Immature natural killer cell (primary cell): ENCODE measurements around the gene MPPED1. TPM values are rescaled to one million over a fixed set of nuclear protein-coding genes. Genes with fewer than 3 reads are reported as not detected.

Source experiments
- DNase-seq, 3 donors: peaks; one replicate each; pipeline ENCODE4 v3.0.0; 2022; ENCODE audit warnings: mixed read lengths in 1 of 3
- H3K27ac Mint-ChIP-seq, 6 donors: one replicate each; pipeline ENCODE4 v1.8.0; 2020; ENCODE audit warnings: mixed read lengths in 6 of 6, mild to moderate bottlenecking in 5 of 6, inconsistent platforms in 4 of 6, moderate library complexity in 3 of 6
- H3K27me3 Mint-ChIP-seq, 3 donors: one replicate each; pipeline ENCODE4 v1.8.0; 2020 to 2021; ENCODE audit warnings: low read depth in 3 of 3, mild to moderate bottlenecking in 3 of 3, mixed read lengths in 3 of 3, moderate library complexity in 3 of 3, inconsistent platforms in 1 of 3
- H3K36me3 Mint-ChIP-seq, 3 donors: one replicate each; pipeline ENCODE4 v1.8.0; 2020; ENCODE audit warnings: mixed read lengths in 3 of 3, inconsistent platforms in 2 of 3, mild to moderate bottlenecking in 2 of 3
- H3K4me1 Mint-ChIP-seq, 2 donors: one replicate each; pipeline ENCODE4 v1.8.0; 2020; ENCODE audit warnings: inconsistent platforms in 2 of 2, mild to moderate bottlenecking in 2 of 2, mixed read lengths in 2 of 2, moderate library complexity in 1 of 2
- H3K4me3 Mint-ChIP-seq, 5 donors: one replicate each; pipeline ENCODE4 v1.8.0; 2020; ENCODE audit warnings: mild to moderate bottlenecking in 5 of 5, mixed read lengths in 5 of 5, inconsistent platforms in 3 of 5, moderate library complexity in 3 of 5
- H3K9me3 Mint-ChIP-seq, 6 donors: one replicate each; pipeline ENCODE4 v1.8.0; 2020; ENCODE audit warnings: mild to moderate bottlenecking in 6 of 6, mixed read lengths in 6 of 6, inconsistent platforms in 4 of 6, moderate library complexity in 3 of 6
- polyA plus RNA-seq, 3 donors: library from polyadenylated mRNA; unstranded; fragments of 300-500 nt; fragmentation: Illumina TruSeq; gene quantifications; one replicate each; pipeline ENCODE4 v1.2.3, GENCODE V29; 2021

Gene MPPED1
- polyA plus RNA-seq, 3 donors from 2014 or later = not detected

- no peak overlapping the region for H3K27ac Mint-ChIP-seq
- H3K4me1 Mint-ChIP-seq = no peaks in the 10 kb centered on the region
- DNase-seq = no peak
- H3K27me3 Mint-ChIP-seq = peaks cover 0 to 5% (median 3%) of the 10 kb centered on the region in 3 donors
- H3K36me3 Mint-ChIP-seq = no peaks in the 10 kb centered on the region
- no peak overlapping the region for H3K4me3 Mint-ChIP-seq
- H3K9me3 Mint-ChIP-seq = no peaks in the 10 kb centered on the region
These were observed 125.3 kb downstream of the MPPED1 start for GRCh38 chr22:43537019-43537585.

GRCh38 chr22:43539572-43540528, 128.0 kb downstream of the MPPED1 start:
- Mint-ChIP-seq H3K9me3 (no peaks in the 10 kb centered on the region), H3K27ac (no peak overlapping the region), H3K27me3 (peaks cover 0 to 5% (median 4%) of the 10 kb centered on the region in 3 donors), H3K4me1 (no peaks in the 10 kb centered on the region), H3K4me3 (no peak overlapping the region), H3K36me3 (no peaks in the 10 kb centered on the region)
- DNase-seq = no peak

- Mint-ChIP-seq H3K27ac (no peak overlapping the region), H3K9me3 (no peaks in the 10 kb centered on the region), H3K4me3 (no peak overlapping the region), H3K27me3 (peaks cover under 1 to 5% (median 4%) of the 10 kb centered on the region in 3 donors), H3K4me1 (no peaks in the 10 kb centered on the region), H3K36me3 (no peaks in the 10 kb centered on the region)
- DNase-seq = no peak
These were observed 128.7 kb downstream of the MPPED1 start for GRCh38 chr22:43540529-43540923.

- no peak for DNase-seq
- H3K27ac Mint-ChIP-seq = no peak overlapping the region
- H3K4me3 Mint-ChIP-seq = no peak overlapping the region
These were observed 129.2 kb downstream of the MPPED1 start for GRCh38 chr22:43541022-43541421.

GRCh38 chr22:43541462-43542407, 129.9 kb downstream of the MPPED1 start:
- no peak overlapping the region for H3K27ac Mint-ChIP-seq
- DNase-seq = no peak
- H3K9me3 Mint-ChIP-seq = no peaks in the 10 kb centered on the region
- H3K4me3 Mint-ChIP-seq = no peak overlapping the region
- peaks cover 2 to 5% (median 4%) of the 10 kb centered on the region in 3 donors for H3K27me3 Mint-ChIP-seq
- no peaks in the 10 kb centered on the region for H3K36me3 Mint-ChIP-seq
- H3K4me1 Mint-ChIP-seq = no peaks in the 10 kb centered on the region

More at GRCh38 chr22:43541022-43541421, 129.2 kb downstream of the MPPED1 start:
- no peaks in the 10 kb centered on the region for H3K4me1 Mint-ChIP-seq
- H3K36me3 Mint-ChIP-seq = no peaks in the 10 kb centered on the region
- no peaks in the 10 kb centered on the region for H3K9me3 Mint-ChIP-seq
- peaks cover 2 to 5% (median 4%) of the 10 kb centered on the region in 3 donors for H3K27me3 Mint-ChIP-seq

GRCh38 chr22:43542681-43543521, 131.1 kb downstream of the MPPED1 start:
- no peak overlapping the region for H3K4me3 Mint-ChIP-seq
- peaks cover 2 to 5% (median 4%) of the 10 kb centered on the region in 3 donors for H3K27me3 Mint-ChIP-seq
- no peaks in the 10 kb centered on the region for H3K4me1 Mint-ChIP-seq
- no peaks in the 10 kb centered on the region for H3K9me3 Mint-ChIP-seq
- DNase-seq = no peak
- no peak overlapping the region for H3K27ac Mint-ChIP-seq
- no peaks in the 10 kb centered on the region for H3K36me3 Mint-ChIP-seq

- H3K4me1 Mint-ChIP-seq = no peaks in the 10 kb centered on the region
- H3K4me3 Mint-ChIP-seq = no peak overlapping the region
- no peaks in the 10 kb centered on the region for H3K36me3 Mint-ChIP-seq
- H3K9me3 Mint-ChIP-seq = no peaks in the 10 kb centered on the region
- H3K27ac Mint-ChIP-seq = no peak overlapping the region
- peaks cover 2 to 5% (median 2%) of the 10 kb centered on the region in 3 donors for H3K27me3 Mint-ChIP-seq
- DNase-seq = no peak
These were observed 131.9 kb downstream of the MPPED1 start for GRCh38 chr22:43543522-43544288.

GRCh38 chr22:43544289-43544673, 132.5 kb downstream of the MPPED1 start:
- no peak for DNase-seq
- Mint-ChIP-seq H3K9me3 (no peaks in the 10 kb centered on the region), H3K27ac (no peak overlapping the region), H3K27me3 (peaks cover 2 to 3% (median 2%) of the 10 kb centered on the region in 3 donors), H3K4me3 (no peak overlapping the region), H3K4me1 (no peaks in the 10 kb centered on the region), H3K36me3 (no peaks in the 10 kb centered on the region)

GRCh38 chr22:43546186-43546585, 134.4 kb downstream of the MPPED1 start:
- H3K36me3 Mint-ChIP-seq = no peaks in the 10 kb centered on the region
- H3K27ac Mint-ChIP-seq = no peak overlapping the region
- no peaks in the 10 kb centered on the region for H3K4me1 Mint-ChIP-seq
- H3K27me3 Mint-ChIP-seq = peaks cover 0 to 2% (median 2%) of the 10 kb centered on the region in 3 donors
- H3K4me3 Mint-ChIP-seq = no peak overlapping the region
- H3K9me3 Mint-ChIP-seq = no peaks in the 10 kb centered on the region
- no peak for DNase-seq

- Mint-ChIP-seq H3K9me3 (no peaks in the 10 kb centered on the region), H3K4me1 (no peaks in the 10 kb centered on the region), H3K4me3 (no peak overlapping the region), H3K36me3 (no peaks in the 10 kb centered on the region), H3K27me3 (peaks cover 0 to 7% (median 5%) of the 10 kb centered on the region in 3 donors), H3K27ac (no peak overlapping the region)
- DNase-seq = no peak
These were observed 138.3 kb downstream of the MPPED1 start for GRCh38 chr22:43550024-43550620.

GRCh38 chr22:43550672-43551071, 138.9 kb downstream of the MPPED1 start:
- H3K36me3 Mint-ChIP-seq = no peaks in the 10 kb centered on the region
- H3K27me3 Mint-ChIP-seq = peaks cover 1 to 5% (median 5%) of the 10 kb centered on the region in 3 donors
- H3K27ac Mint-ChIP-seq = no peak overlapping the region
- H3K4me1 Mint-ChIP-seq = no peaks in the 10 kb centered on the region
- no peak for DNase-seq
- H3K9me3 Mint-ChIP-seq = no peaks in the 10 kb centered on the region
- H3K4me3 Mint-ChIP-seq = no peak overlapping the region
